Right renal cortex interstitium (tissue), 3 donors: Measurements from ENCODE around the gene SPECC1L. TPM values are rescaled to one million over a fixed set of nuclear protein-coding genes. Genes with fewer than 3 reads are reported as not detected.

ENCODE experiments used
- DNase-seq, 3 donors: peaks; one replicate each; pipeline ENCODE4 v3.0.0-alpha.2; 2013; ENCODE audit warnings: low read depth in 3 of 3, low spot score in 2 of 3
- polyA plus RNA-seq, 3 donors: library from polyadenylated mRNA; unstranded; fragments of 120-200 nt; gene quantifications; one replicate each; pipeline ENCODE4 v1.2.1, GENCODE V29; 2013; ENCODE audit not compliant: insufficient read length in 3 of 3

SPECC1L gene
- polyA plus RNA-seq, 3 donors: 49.9 to 53.5 (median 53.2) TPM

GRCh38 chr22:24459911-24460310 is 189.3 kb downstream of the SPECC1L start:
- no peak for DNase-seq

- DNase-seq: no peak
Measured at GRCh38 chr22:24460418-24461089, 189.9 kb downstream of the SPECC1L start.

- DNase-seq: no peak
Measured at GRCh38 chr22:24463071-24463760, 192.6 kb downstream of the SPECC1L start.

GRCh38 chr22:24465566-24465965 is 194.9 kb downstream of the SPECC1L start:
- DNase-seq: no peak

- DNase-seq: no peak
Measured at GRCh38 chr22:24465975-24466374, 195.3 kb downstream of the SPECC1L start.

- DNase-seq: peak; percentile 44 to 52 (median 50)
Measured at GRCh38 chr22:24466716-24467328, 196.2 kb downstream of the SPECC1L start.

GRCh38 chr22:24467340-24467739 is 196.7 kb downstream of the SPECC1L start:
- no peak for DNase-seq

Other genes starting within 250 kb of the SPECC1L start
- 10 to 100 TPM in 2 of 3 donors, 1 to 10 TPM in 1; 8.4 to 17.8 (median 17.2) TPM for gene SUSD2, start 89.3 kb upstream of the SPECC1L start, polyA plus RNA-seq
- 10 to 100 TPM; 13.5 to 16.5 (median 16.5) TPM for gene GGT5, start 25.7 kb upstream of the SPECC1L start, polyA plus RNA-seq
- 1 to 10 TPM; 5.4 to 7.3 (median 5.9) TPM for gene ADORA2A, start 156.8 kb downstream of the SPECC1L start, polyA plus RNA-seq
- gene UPB1, start 224.5 kb downstream of the SPECC1L start, polyA plus RNA-seq: under 1 TPM; 0.37 to 0.54 (median 0.53) TPM